ENCODE measurements around the gene ZNF750. TPM values are rescaled to one million over a fixed set of nuclear protein-coding genes. Genes with fewer than 3 reads are reported as not detected.

The ZNF750 gene
- total and polyA plus RNA-seq, 10 of the 15 experiments (the other 5 are each of a cell fraction or from before 2014, with no cell fraction given) = 0.06 TPM; not detected in 9

DNA sequence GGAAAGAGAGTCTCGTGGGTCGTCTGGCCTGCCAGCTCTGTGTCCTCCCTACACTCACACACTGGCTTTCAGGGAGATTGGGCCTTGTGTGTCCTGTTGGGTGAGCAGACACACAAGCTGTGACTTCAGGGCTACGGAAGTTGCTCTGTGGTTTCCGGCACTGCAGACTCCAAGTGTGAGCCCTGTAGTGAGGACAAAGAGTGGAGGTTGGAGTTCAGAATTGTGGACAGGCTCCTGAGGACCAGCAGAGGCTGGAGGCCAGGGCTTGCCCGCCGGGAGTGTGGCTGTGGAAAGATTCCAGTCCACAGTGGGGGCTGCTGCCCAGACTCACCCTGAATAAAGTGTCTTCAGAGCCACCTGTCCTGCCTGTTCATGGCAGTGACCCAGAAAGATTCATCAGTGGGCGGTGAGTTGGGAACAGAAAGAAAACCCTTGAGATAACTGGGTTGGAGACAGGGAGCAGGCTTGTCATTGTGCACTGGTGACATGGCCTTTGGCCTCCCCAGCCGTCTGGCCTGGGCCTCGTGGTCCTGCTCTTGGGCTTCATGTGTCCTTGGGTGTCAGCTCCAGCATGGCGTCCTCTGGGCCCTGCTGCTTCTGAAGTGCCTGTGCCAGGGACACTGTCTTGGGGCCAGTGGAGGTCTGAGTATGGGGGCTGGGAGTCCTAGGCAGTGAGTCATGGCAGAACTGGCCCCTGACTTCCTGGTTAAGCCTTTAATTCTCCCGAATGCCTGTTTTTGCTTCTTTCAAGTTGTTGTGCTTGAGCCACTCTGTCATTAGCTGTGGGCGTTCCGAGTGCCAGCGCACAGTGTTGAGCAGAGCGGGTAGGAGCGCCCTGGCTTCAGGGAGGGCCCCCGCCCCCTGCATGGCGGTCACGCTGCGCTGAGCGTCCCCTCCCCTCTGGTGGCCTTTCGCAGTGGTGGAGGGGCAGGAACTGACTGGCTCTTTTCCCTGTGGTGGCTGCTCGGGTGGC lies 19.9 kb upstream of the ZNF750 start (continued):
- TF ChIP-seq ZNF217 (IDR thresholded peaks at IDR 0.05) (no peak), NFIC (IDR thresholded peaks at IDR 0.05; ENCODE audit: low read depth, low read length) (no peak), CREB1 (IDR thresholded peaks at IDR 0.05; ENCODE audit: low read depth) (no peak), TCF12 (IDR thresholded peaks at IDR 0.05; ENCODE audit: low read depth, low read length) (0 out of 2 replicates have a peak, but pooled peaks have one; percentile 14), TARDBP (IDR thresholded peaks at IDR 0.05; ENCODE audit: borderline replicate concordance) (no peak), SREBF1 (IDR thresholded peaks at IDR 0.05; ENCODE audit: low read length) (no peak), STAT1 (conservative IDR thresholded peaks at IDR 0.05) (no peak), FOXK2 (IDR thresholded peaks at IDR 0.05) (0 out of 2 replicates have a peak, but pooled peaks have one; percentile 9), RFX5 (IDR thresholded peaks at IDR 0.05; ENCODE audit: low read depth, low read length) (no peak), NFYA (IDR thresholded peaks at IDR 0.05; ENCODE audit: borderline replicate concordance, low read depth, low read length) (no peak), HDGF (IDR thresholded peaks at IDR 0.05) (0 out of 2 replicates have a peak, but pooled peaks have one; percentile 64)
- TF ChIP-seq, protein P1, sequence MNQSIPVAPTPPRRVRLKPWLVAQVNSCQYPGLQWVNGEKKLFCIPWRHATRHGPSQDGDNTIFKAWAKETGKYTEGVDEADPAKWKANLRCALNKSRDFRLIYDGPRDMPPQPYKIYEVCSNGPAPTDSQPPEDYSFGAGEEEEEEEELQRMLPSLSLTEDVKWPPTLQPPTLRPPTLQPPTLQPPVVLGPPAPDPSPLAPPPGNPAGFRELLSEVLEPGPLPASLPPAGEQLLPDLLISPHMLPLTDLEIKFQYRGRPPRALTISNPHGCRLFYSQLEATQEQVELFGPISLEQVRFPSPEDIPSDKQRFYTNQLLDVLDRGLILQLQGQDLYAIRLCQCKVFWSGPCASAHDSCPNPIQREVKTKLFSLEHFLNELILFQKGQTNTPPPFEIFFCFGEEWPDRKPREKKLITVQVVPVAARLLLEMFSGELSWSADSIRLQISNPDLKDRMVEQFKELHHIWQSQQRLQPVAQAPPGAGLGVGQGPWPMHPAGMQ (IDR thresholded peaks at IDR 0.05; ENCODE audit: borderline replicate concordance) = no peak
- TF ChIP-seq, protein P2, sequence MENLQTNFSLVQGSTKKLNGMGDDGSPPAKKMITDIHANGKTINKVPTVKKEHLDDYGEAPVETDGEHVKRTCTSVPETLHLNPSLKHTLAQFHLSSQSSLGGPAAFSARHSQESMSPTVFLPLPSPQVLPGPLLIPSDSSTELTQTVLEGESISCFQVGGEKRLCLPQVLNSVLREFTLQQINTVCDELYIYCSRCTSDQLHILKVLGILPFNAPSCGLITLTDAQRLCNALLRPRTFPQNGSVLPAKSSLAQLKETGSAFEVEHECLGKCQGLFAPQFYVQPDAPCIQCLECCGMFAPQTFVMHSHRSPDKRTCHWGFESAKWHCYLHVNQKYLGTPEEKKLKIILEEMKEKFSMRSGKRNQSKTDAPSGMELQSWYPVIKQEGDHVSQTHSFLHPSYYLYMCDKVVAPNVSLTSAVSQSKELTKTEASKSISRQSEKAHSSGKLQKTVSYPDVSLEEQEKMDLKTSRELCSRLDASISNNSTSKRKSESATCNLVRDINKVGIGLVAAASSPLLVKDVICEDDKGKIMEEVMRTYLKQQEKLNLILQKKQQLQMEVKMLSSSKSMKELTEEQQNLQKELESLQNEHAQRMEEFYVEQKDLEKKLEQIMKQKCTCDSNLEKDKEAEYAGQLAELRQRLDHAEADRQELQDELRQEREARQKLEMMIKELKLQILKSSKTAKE (IDR thresholded peaks at IDR 0.05; ENCODE audit: low read depth, poor library complexity, severe bottlenecking) = no peak
- TF ChIP-seq, protein P3, sequence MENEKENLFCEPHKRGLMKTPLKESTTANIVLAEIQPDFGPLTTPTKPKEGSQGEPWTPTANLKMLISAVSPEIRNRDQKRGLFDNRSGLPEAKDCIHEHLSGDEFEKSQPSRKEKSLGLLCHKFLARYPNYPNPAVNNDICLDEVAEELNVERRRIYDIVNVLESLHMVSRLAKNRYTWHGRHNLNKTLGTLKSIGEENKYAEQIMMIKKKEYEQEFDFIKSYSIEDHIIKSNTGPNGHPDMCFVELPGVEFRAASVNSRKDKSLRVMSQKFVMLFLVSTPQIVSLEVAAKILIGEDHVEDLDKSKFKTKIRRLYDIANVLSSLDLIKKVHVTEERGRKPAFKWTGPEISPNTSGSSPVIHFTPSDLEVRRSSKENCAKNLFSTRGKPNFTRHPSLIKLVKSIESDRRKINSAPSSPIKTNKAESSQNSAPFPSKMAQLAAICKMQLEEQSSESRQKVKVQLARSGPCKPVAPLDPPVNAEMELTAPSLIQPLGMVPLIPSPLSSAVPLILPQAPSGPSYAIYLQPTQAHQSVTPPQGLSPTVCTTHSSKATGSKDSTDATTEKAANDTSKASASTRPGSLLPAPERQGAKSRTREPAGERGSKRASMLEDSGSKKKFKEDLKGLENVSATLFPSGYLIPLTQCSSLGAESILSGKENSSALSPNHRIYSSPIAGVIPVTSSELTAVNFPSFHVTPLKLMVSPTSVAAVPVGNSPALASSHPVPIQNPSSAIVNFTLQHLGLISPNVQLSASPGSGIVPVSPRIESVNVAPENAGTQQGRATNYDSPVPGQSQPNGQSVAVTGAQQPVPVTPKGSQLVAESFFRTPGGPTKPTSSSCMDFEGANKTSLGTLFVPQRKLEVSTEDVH (IDR thresholded peaks at IDR 0.05; ENCODE audit: low read depth, partially characterized antibody) = no peak
- TF ChIP-seq, protein P4, sequence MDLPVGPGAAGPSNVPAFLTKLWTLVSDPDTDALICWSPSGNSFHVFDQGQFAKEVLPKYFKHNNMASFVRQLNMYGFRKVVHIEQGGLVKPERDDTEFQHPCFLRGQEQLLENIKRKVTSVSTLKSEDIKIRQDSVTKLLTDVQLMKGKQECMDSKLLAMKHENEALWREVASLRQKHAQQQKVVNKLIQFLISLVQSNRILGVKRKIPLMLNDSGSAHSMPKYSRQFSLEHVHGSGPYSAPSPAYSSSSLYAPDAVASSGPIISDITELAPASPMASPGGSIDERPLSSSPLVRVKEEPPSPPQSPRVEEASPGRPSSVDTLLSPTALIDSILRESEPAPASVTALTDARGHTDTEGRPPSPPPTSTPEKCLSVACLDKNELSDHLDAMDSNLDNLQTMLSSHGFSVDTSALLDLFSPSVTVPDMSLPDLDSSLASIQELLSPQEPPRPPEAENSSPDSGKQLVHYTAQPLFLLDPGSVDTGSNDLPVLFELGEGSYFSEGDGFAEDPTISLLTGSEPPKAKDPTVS (IDR thresholded peaks at IDR 0.05; ENCODE audit: low read depth, low read length) = no peak
- TF ChIP-seq, protein P5, sequence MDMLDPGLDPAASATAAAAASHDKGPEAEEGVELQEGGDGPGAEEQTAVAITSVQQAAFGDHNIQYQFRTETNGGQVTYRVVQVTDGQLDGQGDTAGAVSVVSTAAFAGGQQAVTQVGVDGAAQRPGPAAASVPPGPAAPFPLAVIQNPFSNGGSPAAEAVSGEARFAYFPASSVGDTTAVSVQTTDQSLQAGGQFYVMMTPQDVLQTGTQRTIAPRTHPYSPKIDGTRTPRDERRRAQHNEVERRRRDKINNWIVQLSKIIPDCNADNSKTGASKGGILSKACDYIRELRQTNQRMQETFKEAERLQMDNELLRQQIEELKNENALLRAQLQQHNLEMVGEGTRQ (IDR thresholded peaks at IDR 0.05; ENCODE audit: borderline replicate concordance, low read depth, low read length) = no peak
- TF ChIP-seq, protein P6, sequence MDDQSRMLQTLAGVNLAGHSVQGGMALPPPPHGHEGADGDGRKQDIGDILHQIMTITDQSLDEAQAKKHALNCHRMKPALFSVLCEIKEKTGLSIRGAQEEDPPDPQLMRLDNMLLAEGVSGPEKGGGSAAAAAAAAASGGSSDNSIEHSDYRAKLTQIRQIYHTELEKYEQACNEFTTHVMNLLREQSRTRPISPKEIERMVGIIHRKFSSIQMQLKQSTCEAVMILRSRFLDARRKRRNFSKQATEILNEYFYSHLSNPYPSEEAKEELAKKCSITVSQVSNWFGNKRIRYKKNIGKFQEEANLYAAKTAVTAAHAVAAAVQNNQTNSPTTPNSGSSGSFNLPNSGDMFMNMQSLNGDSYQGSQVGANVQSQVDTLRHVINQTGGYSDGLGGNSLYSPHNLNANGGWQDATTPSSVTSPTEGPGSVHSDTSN (IDR thresholded peaks at IDR 0.05; ENCODE audit: insufficient replicate concordance, low read depth, low read length) = no peak
